CD4-positive, alpha-beta T cell treated with Interleukin-1 beta for 1 hour (primary cell): ENCODE measurements around the gene MCOLN2.
"Not testable (repeated sequence)": the region's sequence is repeated elsewhere in the genome, so short reads cannot be mapped to it uniquely, and the experiment has no call there.

Source experiments
- DNase-seq, 2 donors: peaks; one replicate each; pipeline ENCODE4 v3.0.0-alpha.2; 2020 to 2022

MCOLN2 gene

DNA sequence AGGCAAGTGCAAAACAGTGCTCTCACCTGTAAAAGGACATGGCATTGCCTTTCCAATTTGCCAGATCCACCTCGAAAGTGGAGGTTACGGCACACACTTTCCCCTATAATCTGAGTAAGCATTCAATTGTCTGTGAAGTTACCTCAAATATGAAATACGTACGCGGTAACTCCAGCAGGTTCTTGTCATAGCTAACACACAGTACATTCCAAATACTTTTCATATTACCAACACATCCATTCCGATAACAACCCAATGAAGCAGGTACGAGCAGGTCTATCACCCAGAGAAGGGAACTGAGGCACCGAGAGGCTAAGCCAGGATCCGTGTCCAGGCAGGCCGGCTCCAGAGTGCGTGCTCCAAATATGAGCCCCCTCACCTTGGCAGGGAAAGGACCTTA, 57.2 kb downstream of the MCOLN2 start:
- DNase-seq, result no peak

DNA sequence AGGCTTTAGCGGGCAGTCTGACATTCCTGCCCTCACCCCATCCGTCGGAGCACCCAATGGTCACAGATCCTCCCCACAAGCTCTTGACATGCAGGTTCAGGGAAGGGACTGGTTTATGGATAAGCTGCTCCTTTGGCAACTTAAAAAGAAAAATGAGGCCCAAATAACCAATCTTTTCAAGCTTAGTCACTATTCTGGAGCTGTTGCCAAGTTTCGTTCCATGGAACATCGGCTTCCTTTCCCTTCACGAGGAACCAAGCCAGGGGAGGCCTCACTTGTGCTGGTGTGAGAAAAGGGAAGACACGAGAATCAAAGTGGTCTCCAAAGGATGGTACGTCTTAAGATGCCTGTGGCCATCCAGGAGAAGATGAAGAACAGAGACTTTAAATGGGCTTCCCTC, 57.8 kb downstream of the MCOLN2 start:
- DNase-seq, result no peak

DNA sequence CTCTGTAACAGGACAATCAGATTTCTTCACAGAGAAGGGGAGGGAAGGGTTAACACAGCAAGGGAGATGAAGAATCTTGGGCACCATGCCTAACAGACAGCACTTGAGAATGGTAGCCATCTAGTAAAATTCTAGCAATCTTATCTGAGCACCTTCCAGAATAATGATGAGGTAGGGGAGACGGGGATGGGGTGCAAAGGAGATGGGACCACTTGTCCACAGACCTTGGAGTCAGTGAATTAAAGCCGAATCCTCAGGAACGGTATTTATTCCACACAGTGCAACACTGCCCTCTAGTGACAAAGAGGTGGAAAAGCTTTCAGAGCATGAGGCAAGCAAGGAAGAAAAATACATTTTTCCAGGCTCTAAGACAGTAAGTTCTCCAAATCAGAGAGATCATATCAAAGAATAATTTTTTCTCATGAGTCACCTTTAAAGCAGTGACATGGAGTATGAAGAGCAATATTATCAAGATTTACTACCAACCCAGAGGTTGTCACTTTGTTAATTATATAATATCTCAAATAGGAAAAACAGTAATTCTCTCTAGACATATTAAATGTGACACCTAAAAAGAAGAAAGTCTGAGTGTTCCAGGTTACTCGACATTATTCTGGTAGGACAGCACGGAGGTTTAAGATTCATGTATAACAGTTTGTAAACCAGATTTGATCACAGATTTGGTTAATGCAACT, 60.6 kb downstream of the MCOLN2 start:
- peak; percentile 3 to 62 for DNase-seq

DNA sequence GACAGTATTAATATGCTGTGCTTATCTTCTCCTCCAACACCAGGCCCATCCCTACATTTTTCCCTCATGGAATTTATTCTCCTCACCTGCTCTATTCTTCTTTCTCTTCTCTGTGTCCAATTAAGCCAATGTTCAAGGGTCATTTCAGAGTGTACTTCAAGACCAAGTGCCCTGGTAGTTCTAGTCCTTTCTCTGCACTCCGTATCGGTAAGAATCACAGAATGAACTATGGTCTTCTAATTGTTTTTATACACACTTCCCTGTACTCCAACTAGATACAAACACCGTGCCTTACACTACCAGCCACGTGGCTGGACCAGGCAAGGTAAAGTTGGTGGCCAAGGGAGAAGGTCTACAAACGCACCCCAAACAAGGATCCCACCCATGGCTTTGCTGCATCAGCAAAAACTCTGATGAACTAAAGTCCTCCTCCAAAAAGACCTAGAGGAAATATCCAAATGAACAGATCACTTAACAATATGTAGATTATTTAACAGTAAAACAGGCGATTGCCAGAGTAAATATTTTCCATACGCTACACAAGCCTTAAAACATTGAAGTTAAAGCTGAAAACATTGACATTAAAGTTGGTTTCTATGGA, 63.8 kb downstream of the MCOLN2 start:
- no peak for DNase-seq

DNA sequence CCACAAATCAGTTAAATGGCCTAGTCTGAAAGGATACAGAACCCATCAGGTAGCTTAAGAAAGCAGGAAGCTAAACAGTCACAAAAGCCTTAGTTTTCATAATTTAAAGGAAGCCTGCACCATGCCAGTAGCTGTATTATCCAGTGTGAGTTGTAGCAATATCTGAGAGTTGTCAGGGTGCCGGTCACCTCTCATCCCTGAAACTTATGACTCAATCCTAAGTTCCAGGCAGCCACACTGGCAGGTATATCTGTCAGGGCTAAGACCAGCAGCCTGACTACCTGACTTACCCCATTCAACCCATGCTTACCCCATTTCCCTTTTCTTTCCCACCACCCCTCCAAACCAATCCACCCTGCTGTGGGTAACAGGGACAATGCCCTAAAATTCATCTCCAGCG, 66.1 kb downstream of the MCOLN2 start:
- DNase-seq, result no peak

DNA sequence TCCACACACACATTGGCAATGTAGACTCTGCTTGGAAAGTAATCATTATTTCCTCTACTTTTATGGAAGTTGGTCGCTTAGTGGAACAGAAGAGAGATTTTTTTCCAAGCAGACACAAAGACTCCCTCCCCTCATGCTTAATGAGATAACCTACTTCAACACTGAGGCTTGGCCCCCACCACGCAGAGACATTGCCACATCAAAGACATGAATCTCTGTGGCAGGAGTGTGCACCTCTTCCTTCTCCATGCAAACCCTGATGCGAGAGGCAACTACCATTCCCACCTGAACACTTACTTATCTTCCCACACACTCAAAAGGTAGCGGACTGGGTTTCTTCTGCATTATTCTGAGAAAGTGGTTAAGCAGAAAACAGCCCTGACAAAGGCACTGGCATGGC, 66.6 kb downstream of the MCOLN2 start:
- DNase-seq, result no peak

DNA sequence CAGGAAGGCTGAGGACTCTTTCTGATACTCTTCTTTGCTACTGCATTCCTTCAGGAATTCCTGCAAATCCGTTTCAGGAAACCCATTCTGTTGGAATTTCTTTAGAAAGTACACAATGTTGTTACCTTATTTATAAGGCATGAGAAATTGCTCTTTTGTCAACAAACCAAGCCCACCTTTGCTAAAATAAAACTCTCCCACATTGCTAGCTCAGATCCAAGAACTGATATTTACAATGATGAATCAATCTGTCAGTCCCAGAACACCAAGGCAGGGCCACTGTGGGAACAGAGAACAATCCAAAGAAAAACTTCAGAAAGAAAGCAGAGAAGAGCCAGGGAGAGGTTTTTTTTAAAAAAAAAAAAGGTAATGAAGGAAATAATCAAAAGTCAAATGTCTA, 67.3 kb downstream of the MCOLN2 start:
- DNase-seq, result no peak

DNA sequence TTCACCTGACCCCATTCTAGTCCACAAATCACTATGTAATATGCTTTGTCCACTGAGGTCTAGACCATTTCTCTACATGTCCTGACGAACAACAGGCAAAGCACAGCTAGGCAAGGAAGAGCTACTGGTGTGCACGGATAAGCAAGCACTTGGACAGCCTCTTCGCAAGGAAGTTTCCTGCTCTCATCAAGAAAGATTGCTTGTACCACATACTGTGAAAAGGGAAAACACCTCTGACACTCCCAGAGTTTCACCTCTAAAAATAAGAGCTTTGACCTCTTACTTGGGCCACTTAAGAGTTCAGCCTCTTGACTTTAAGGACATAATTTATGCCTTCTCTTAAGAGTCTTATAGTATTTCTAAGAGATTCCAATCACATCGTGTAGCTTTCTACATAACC, 67.9 kb downstream of the MCOLN2 start:
- no peak for DNase-seq

DNA sequence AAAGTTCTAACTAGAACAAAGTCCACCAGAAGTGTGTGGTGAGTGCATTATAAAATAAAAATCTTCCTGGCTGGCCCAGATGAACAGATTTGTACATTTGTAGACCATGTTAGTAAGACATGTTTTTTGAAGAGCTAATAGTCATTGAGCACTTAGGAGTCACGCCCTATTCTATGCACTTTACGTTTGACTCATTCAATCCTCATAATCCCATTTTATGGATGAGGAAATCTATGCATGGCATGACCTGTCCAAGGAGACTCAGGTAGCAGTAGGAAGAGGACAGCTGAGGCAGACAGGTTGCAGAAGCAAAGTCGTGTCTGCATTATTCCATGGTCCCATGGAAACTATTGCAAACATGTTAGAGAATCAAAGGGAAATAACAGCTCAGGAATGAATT, 73.6 kb downstream of the MCOLN2 start:
- no peak for DNase-seq

DNA sequence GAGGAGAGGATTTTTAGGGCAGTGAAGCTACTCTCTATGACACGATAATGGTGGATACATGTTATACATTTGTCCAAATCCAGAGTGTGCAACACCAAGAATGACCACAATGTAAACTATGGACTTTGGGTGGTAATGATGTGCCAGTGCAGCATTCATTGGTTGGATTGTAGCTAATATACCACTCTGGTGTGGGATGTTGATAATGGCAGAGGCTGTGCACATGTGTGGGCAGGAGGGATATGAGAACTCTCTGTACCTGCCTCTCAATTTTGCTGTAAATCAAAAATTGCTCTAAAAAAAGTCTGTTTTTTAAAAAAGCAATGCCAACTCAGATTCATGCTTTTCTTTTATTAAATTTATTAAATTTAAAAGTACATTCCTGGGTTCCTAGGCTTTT, 76.8 kb downstream of the MCOLN2 start:
- DNase-seq, result no peak

DNA sequence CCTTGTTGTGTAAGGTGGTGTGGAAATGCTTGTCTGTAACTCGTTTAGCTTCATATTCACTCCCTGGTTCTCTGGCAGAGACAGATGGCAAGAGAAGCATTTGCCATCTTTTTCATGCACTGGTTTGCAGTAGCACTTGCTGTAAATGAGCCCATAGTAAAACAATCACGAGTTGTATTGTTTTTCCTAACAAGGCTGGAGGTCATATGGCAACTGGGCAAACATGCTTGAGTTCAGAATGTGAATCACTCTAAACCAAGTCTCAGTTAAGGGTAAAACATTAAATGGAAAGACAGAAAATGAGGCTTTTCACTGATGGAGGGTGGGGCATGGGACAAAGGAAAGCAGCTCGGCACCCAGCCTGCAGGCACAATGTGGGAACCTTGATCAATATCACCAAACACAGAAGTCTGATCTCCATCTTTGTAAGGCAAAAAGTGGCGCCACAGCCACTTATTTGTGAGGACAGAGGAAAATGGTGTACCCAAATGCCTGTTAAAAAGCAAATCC, 77.4 kb downstream of the MCOLN2 start:
- no peak for DNase-seq

DNA sequence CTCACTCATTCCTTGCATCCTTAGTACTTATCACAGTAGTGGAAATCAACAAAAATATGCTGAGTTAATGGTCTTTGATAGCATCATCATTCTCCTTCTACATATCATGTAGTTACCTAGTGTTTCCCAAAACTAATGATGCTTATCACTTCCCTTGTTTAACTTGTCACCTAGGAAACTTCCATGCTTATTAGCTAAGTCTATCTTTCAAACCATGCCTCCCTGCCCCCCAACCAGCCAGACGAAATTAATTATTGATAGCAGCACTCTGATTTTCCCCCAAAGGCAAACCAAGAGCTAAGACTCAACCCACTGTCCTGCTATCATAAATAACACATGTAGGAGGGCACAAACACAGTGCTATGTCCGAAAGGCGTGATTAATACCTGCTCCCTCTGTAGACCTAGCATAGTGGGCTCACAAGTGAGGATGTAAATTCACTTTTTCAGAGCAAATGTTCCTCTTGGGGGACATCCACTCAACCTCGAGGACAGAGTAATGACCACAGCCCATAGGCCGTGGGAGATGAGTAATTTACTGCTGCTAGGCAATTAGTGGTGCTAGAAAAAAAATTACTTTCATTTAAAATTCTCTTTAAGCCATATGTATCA, 78.1 kb downstream of the MCOLN2 start:
- no peak for DNase-seq

DNA sequence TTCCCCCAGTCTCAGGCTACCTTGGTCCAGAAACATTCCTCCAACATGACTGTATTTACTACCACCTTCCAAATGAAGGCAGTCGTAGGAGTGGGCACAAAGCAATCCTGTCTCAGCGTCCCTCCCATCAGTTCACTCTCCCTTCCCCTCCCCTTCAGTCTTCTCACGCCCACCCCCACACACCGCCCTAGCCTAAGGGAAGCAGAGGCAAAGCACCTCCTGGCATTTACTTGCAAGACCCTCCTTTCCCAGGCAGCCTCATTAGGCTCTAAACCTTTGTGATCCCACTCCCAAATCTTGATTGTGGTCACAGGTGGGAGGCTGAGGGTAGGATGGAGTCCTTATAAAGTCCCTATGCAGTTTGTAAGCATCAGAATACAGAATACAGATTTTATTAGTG, 80.0 kb downstream of the MCOLN2 start:
- no peak for DNase-seq

DNA sequence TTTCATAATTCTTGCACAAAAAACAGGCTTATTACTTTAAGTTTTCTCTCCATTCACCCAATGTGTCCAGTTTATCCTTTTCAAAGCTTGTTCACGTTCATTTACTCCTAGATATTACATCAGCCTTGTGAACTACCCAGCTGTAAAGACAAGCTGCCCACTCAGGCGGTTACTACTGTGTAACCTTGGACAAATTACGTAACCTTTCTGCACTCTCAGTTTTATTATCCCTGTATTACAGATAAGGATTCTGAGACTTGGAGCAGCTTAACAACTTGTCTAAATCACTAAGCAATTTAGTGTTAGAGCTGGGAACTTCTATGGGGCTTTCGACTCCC, 83.4 kb downstream of the MCOLN2 start:
- DNase-seq, result no peak

DNA sequence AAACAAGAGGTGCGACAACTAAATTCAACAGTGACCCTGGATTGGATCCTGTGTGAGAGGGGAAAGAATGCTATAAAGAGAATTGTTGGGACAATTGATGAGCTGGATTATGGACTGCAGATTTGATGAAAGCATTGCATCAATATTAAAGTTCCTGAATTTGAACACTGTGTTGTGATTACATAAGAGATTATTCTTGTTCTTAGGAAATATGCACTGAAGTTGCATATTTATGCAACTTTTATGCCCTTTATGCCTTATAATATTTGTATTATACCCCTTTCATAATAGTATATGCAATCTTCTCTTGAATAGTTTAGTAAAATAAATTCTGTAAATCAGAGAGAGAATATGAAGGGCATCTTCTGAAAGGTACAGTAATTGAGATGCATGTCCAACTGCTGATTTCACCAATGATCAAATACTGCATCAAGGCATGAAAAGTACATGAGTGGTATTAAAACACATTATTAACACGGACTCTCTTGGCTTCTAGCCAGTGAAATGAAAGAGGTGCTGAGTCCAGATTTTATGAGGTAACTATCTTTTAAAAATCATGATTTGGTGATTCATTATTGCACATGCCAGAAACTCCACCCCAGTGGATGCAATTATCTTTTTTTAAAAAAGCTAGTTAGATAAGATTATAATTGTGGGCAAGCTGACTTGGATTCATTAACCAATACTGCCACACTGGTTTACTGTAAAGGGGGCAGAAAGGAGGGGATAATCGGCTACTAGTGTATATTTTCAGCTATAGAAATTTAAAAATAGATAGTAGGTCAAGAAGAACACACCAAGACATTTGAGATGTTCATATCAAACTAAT, 84.0 kb downstream of the MCOLN2 start:
- DNase-seq, result no peak

DNA sequence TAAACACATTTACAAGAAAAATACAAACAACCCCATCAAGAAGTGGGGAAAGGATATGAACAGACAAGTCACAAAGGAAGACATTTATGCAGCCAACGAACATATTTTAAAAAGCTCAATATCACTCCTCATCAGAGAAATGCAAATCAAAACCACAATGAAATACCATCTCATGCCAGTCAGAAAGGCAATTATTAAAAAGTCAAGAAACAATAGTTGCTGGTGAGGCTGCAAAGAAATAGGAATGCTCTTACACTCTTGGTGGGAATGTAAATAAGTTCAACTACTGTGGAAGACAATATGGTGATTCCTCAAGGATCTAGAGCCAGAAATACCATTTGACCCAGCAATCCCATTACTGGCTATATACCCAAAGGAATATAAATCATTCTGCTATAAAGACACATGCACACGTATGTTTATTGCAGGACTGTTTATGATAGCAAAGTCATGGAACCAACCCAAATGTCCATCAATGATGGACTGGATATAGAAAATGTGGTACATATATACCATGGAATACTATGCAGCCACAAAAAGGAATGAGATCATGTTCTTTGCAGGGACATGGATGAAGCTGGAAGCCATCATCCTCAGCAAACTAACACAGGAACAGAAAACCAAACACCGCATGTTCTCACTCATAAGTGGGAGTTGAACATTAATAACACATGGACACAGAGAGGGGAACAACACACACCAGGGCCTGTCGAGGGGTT, 88.0 kb downstream of the MCOLN2 start:
- DNase-seq, result not testable (repeated sequence)

DNA sequence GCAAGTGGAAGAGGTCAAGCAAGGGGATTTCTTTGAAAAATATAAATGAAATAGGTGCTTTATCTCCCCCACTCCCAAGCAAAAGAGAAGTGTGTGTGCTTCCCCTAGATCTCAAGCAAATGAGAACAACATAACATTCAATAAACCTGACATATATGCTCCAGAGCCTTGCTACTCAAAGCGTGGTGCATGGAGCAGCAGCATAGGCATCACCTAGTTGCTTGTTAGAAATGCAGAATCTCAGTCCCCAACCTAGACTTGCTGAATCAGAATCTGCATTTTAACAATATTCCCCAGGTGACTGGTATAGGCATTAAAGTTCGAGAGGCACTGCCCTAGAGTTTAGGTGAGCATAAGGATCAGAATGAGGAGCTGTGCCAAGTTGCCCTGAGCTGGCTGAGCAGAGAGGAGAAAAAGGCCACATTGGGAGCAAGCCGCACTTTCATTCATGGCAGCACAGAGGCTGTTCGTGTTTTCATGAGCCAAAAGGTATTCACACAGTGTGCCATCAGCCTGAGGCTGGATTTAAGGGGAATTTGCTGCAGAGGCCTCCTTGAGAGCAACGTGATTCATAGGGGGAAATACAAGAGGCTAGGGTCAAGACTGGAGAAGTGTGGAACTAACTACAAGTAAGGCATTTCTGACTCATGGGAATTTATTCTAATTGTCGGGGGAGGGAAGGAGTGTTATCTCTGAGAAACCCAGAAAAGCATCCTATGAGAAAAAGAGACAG, 89.7 kb downstream of the MCOLN2 start:
- no peak for DNase-seq

DNA sequence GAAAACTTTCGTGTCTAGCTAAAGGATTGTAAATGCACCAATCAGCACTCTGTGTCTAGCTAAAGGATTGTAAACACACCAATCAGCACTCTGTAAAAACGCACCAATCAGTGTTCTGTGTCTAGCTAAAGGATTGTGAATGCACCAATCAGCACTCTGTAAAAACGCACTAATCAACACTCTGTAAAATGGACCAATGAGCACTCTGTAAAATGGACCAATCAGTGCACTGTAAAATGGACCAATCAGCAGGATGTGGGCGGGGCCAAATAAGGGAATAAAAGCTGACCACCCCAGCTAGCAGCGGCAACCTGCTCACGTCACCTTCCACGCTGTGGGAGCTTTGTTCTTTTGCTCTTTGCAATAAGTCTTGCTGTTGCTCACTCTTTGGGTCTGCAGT, 94.2 kb downstream of the MCOLN2 start:
- DNase-seq, result not testable (repeated sequence)

DNA sequence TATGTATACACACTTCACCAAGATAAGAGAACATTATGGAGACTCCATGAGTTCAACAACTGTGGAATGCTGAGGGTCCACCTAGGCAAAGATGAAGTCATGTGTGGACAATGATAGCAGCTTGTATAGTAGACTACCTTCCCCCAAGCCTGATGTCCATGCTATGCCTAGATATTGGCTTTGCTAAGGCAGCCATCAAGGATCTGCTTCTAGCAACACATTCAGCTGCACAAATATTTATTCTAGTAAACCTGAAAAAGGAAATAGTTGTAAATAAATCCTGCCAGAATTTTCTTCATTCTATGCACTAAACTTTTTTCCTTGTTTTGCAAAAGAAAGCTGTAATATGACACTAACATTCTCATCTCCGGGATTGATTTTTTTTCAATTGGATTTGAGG, 96.9 kb downstream of the MCOLN2 start:
- DNase-seq, result no peak

DNA sequence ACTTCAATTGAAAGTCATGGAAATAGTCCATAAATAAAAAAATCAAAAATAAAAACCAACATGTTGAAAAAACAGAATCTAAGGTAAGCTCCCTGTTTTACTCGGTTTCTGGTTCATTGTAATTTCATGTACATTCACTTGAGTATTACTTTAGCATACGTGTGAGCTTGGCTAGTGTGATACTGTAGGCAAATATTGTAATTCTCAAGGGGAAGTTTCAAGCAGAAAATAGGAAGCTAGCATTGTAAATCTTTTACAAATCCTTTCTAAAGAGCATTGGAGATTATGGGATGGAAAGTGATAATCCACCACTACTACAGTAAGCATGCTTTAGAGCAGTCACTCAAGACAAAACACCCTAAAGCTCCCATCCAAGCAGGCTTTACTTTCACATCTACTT, 100.6 kb downstream of the MCOLN2 start:
- DNase-seq, result no peak

DNA sequence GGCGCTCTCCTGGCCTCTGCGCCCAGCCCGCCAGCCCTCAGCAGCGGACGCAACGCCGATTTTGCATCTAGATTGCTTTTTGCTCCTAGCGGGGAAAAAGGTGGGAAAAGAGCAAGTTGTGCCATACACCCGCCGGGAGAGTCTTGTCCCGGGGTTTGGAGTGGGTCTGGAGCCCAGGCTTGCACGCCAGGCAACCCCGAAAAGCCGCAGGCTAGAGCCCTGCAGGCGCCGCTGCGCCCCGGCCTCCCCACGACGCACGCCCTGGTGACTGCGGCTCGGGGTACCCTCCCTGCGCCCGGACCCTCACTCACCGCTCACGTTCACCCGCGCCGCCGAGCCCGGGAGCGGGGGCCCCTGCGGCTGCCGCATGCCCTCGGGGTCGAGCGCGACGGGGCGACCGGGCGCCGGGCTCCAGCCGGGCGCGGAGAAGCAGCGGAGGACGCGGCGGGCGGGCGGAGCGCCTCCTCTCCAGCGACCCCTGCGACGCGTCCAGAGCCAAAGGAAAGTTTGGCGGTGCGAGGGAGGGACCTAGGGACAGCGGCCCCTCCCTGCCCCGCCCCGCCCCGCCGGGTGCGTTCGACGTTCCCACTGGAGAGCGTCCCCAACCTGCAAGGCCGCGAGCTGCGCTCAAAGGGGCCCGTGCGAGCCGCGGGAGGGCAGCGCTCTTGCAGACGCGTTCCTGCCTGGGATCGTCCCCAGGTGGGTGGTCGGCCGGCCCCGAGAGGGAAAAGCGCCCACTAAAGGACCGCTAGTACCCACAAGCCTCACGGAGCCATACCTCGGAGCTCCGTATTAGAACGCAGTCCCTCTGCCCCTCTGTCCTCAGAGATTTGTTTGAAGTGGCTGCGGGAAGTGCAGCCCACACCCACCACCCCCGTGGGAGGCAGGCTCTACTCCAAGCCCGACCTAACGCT, 104.0 kb downstream of the MCOLN2 start, which contains the start of gene LPAR3:
Gene LPAR3, minus strand, starts transcription at position 502 of the 914 bp plus-strand sequence. CDS start 27,086 bp downstream, outside the sequence.
- peak in 1 of 2 donors; percentile 15 for DNase-seq
